Skeletal muscle tissue (tissue), 4 donors: Measurements from ENCODE around the gene FBXW8. TPM values are rescaled to one million over a fixed set of nuclear protein-coding genes. Genes with fewer than 3 reads are reported as not detected.

ENCODE experiments used
- H3K27ac ChIP-seq: one replicate; pipeline ENCODE4 v1.7.0; 2013; ENCODE audit warnings: mild to moderate bottlenecking, low read depth, low read length, inconsistent platforms
- H3K27me3 ChIP-seq, 3 donors: one replicate each; pipeline ENCODE4 v1.7.0; 2013; ENCODE audit warnings: low read length in 3 of 3; ENCODE audit not compliant: control insufficient read depth in 3 of 3, insufficient read depth in 3 of 3
- H3K36me3 ChIP-seq, 3 donors: one replicate each; pipeline ENCODE4 v1.7.0; 2013; ENCODE audit warnings: low read length in 3 of 3; ENCODE audit not compliant: control insufficient read depth in 3 of 3, insufficient read depth in 3 of 3
- H3K4me1 ChIP-seq, 3 donors: one replicate each; pipeline ENCODE4 v1.7.0; 2013; ENCODE audit warnings: low read length in 3 of 3, mild to moderate bottlenecking in 3 of 3; ENCODE audit not compliant: control insufficient read depth in 3 of 3, insufficient read depth in 3 of 3
- H3K4me3 ChIP-seq, 3 donors: one replicate each; pipeline ENCODE4 v1.7.0; 2013; ENCODE audit warnings: low read length in 3 of 3
- H3K9ac ChIP-seq, 3 donors: one replicate each; pipeline ENCODE4 v1.7.0; 2013; ENCODE audit warnings: low read length in 3 of 3, mild to moderate bottlenecking in 3 of 3, moderate library complexity in 2 of 3, low read depth in 1 of 3
- H3K9me3 ChIP-seq, 3 donors: one replicate each; pipeline ENCODE4 v1.7.0; 2013; ENCODE audit warnings: low read length in 3 of 3; ENCODE audit not compliant: control insufficient read depth in 3 of 3
- total RNA-seq: library from RNA; depleted of rRNA; stranded (reverse); fragments of >200 nt; gene quantifications from one replicate; pipeline ENCODE4 v1.2.3, GENCODE V29; 2014
- donor health status: Osteomylitis.

The FBXW8 gene
- total RNA-seq, 1 donor from 2014 or later = 8.9 TPM

- Histone ChIP-seq H3K9me3 (no peaks in the 10 kb centered on the region), H3K9ac (no peak overlapping the region), H3K4me1 (peaks cover 5 to 17% (median 12%) of the 10 kb centered on the region in 3 donors), H3K36me3 (no peaks in the 10 kb centered on the region), H3K27me3 (peaks cover 0 to 22% (median 20%) of the 10 kb centered on the region in 3 donors), H3K27ac (no peak overlapping the region), H3K4me3 (no peak overlapping the region)
Measured at GRCh38 chr12:117046861-117047530, 136.2 kb downstream of the FBXW8 start.

DNA sequence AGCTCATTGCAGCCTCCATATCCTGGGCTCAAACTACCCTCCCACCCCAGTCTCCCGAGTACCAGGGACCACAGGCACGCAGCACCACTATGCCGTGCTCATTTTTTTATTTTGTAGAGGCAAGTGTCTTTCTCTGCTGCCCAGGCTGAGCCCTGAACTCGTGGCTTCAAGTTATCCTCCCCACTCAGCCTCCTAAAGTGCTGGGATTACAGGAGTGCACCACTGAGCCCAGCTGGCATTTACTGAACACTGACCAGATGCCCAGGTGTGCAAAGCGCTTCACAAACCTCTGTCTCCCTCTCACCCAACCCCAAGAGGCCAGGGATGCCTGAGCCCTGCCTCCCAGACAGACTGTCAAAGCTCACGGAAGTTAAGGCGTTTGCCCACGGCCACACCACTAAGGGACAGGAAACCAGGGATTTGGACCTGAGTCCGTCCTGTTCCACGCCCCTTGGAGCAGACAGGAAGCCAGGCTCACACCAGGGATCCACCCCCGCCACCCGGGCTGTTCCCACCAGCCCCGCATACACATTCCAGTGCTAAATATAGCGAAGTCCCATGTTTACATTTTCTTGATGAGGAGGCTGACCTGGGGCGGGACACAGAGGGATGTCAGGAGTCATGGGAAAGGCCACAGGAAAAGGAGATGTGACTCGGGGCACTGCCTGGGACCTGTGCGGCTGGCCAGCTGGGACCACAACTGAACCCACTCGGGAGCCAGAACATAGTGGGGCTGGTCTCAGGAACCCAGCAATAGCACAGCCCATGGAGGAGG lies 137.2 kb downstream of the FBXW8 start:
- H3K36me3 ChIP-seq = no peaks in the 10 kb centered on the region
- no peaks in the 10 kb centered on the region for H3K9me3 ChIP-seq
- peak overlapping the region; percentile 25 for H3K27ac ChIP-seq
- peaks cover 5 to 17% (median 12%) of the 10 kb centered on the region in 3 donors for H3K4me1 ChIP-seq
- peaks cover 0 to 22% (median 20%) of the 10 kb centered on the region in 3 donors for H3K27me3 ChIP-seq
- H3K9ac ChIP-seq = no peak overlapping the region
- H3K4me3 ChIP-seq = no peak overlapping the region

- H3K4me1 ChIP-seq = peaks cover 5 to 17% (median 12%) of the 10 kb centered on the region in 3 donors
- H3K27me3 ChIP-seq = peaks cover 0 to 25% (median 20%) of the 10 kb centered on the region in 3 donors
- H3K4me3 ChIP-seq = no peak overlapping the region
- H3K9ac ChIP-seq = no peak overlapping the region
- no peaks in the 10 kb centered on the region for H3K9me3 ChIP-seq
- H3K36me3 ChIP-seq = no peaks in the 10 kb centered on the region
- H3K27ac ChIP-seq = peak overlapping the region; percentile 25
Measured at GRCh38 chr12:117048585-117048904, 137.8 kb downstream of the FBXW8 start.

DNA sequence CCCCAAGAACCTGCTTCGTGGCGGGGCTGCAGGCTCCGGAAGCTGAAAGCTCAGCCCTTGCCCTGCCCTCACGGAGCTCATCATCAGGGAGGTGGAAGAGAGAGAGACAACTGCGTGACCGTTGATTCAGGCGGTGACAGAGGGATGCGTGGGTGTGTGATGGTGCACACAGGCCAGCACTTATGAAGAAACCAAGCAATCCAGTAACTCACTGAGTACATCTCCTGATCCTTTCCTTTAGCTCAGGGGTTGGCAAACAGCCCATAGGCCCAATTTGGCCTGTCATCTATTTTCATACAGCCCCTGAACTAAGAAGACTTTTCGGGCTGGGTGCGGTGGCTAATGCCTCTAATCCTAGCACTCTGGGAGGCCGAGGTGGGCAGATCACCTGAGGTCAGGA lies 138.5 kb downstream of the FBXW8 start:
- peaks cover 5 to 17% (median 12%) of the 10 kb centered on the region in 3 donors for H3K4me1 ChIP-seq
- H3K27me3 ChIP-seq = peaks cover 0 to 31% (median 24%) of the 10 kb centered on the region in 3 donors
- no peak overlapping the region for H3K27ac ChIP-seq
- H3K36me3 ChIP-seq = no peaks in the 10 kb centered on the region
- H3K9me3 ChIP-seq = no peaks in the 10 kb centered on the region
- H3K9ac ChIP-seq = no peak overlapping the region
- no peak overlapping the region for H3K4me3 ChIP-seq

DNA sequence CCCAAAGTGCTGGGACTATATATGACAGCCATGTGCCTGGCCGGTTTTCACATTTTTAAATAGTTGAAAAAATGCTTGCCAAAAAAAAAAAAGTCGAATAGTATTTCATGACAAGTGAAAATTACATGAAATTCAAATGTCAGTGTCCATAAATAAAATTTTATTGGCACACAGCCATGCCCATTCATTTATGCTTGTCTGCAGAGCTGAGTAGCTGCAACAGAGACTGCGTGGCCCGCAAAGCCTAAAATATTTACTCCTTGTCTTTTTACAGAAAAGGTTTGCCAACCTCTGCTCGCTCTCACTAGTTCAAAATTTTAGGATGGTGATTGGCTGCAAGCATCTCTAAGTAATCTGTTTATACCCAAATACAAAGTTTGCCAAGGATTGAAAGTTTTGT lies 139.3 kb downstream of the FBXW8 start:
- Histone ChIP-seq H3K36me3 (no peaks in the 10 kb centered on the region), H3K27me3 (peaks cover 0 to 36% (median 27%) of the 10 kb centered on the region in 3 donors), H3K9me3 (no peaks in the 10 kb centered on the region), H3K9ac (no peak overlapping the region), H3K4me3 (no peak overlapping the region), H3K4me1 (peaks cover 5 to 15% (median 12%) of the 10 kb centered on the region in 3 donors), H3K27ac (no peak overlapping the region)

- peaks cover 5 to 15% (median 8%) of the 10 kb centered on the region in 3 donors for H3K4me1 ChIP-seq
- H3K27me3 ChIP-seq = peaks cover 0 to 36% (median 27%) of the 10 kb centered on the region in 3 donors
- H3K27ac ChIP-seq = no peak overlapping the region
- H3K9me3 ChIP-seq = no peaks in the 10 kb centered on the region
- no peaks in the 10 kb centered on the region for H3K36me3 ChIP-seq
- no peak overlapping the region for H3K9ac ChIP-seq
- H3K4me3 ChIP-seq = no peak overlapping the region
Measured at GRCh38 chr12:117051380-117051779, 140.6 kb downstream of the FBXW8 start.

DNA sequence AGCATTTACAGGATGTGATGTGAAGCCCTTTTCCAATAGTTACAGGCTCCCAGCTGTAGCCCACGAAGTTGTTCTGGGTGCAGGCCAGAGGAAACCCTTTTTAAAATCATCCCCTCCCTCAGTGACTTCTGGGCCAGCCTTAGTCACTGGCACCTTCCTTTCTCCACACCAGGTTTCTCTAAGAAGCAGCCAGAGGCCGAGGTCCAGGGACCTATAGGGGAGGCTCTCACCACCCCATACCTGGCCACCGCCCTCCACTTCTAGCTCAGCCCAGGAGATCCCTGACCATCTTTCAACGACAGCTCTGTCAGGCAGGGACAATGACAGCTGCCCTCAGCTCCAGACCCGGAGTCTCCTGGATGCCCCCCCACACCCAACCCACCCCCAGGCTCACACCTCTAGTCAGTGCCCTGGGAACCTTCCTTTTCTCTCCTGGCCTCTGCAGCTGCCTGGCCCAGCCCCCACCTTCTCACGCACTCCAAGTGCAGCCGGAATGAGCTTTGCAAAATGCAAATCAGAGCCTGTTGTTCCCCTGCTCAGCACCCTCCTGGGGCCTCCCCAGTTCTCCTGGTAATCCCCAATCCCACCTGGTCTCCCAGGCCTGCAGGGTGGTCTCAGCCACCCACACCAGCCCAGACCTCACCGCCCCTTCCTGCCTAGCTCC lies 141.8 kb downstream of the FBXW8 start:
- H3K4me1 ChIP-seq = peaks cover 5 to 15% (median 8%) of the 10 kb centered on the region in 3 donors
- no peak overlapping the region for H3K27ac ChIP-seq
- H3K9me3 ChIP-seq = no peaks in the 10 kb centered on the region
- H3K4me3 ChIP-seq = no peak overlapping the region
- no peak overlapping the region for H3K9ac ChIP-seq
- peaks cover 0 to 36% (median 27%) of the 10 kb centered on the region in 3 donors for H3K27me3 ChIP-seq
- no peaks in the 10 kb centered on the region for H3K36me3 ChIP-seq

- no peak overlapping the region for H3K4me3 ChIP-seq
- no peak overlapping the region for H3K27ac ChIP-seq
- H3K9me3 ChIP-seq = no peaks in the 10 kb centered on the region
- peaks cover 5 to 15% (median 8%) of the 10 kb centered on the region in 3 donors for H3K4me1 ChIP-seq
- no peak overlapping the region for H3K9ac ChIP-seq
- no peaks in the 10 kb centered on the region for H3K36me3 ChIP-seq
- peaks cover 0 to 36% (median 22%) of the 10 kb centered on the region in 3 donors for H3K27me3 ChIP-seq
Measured at GRCh38 chr12:117053050-117053400, 142.3 kb downstream of the FBXW8 start.

DNA sequence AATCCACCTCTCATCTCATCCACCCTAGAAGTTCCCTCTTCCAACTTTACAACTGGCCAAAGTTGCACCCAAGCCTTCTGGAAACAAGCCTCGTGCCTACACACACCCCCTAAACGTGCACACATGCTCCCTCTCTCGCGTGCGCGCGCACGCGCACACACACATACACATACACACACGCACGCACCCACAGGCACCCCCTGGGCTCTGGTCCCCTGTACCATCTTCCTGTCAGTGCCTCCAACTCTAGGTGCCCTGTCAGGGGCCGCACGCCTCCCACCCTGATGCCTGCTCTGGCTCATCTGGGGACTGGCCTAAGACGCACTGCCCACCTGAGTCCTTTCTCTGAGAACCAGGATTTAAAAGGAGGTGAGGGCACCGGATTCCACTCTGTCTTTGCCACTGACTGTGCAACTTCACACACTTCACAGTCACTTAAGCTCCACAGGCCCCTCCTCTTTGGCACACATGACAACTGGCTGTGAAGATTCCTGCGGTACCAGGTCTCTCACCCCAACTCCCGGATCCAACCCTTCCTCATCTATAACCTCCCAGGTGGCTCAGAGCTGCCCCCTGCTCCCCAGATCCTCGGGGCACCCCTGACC lies 142.9 kb downstream of the FBXW8 start:
- Histone ChIP-seq H3K4me3 (no peak overlapping the region), H3K27me3 (peaks cover 0 to 32% (median 17%) of the 10 kb centered on the region in 3 donors), H3K27ac (no peak overlapping the region), H3K9me3 (no peaks in the 10 kb centered on the region), H3K4me1 (peaks cover 2 to 10% (median 3%) of the 10 kb centered on the region in 3 donors), H3K36me3 (no peaks in the 10 kb centered on the region), H3K9ac (no peak overlapping the region)
